Measurements from ENCODE around the gene ENAH.
"Not testable (repeated sequence)": the region's sequence is repeated elsewhere in the genome, so short reads cannot be mapped to it uniquely, and the experiment has no call there.

ENAH gene

DNA sequence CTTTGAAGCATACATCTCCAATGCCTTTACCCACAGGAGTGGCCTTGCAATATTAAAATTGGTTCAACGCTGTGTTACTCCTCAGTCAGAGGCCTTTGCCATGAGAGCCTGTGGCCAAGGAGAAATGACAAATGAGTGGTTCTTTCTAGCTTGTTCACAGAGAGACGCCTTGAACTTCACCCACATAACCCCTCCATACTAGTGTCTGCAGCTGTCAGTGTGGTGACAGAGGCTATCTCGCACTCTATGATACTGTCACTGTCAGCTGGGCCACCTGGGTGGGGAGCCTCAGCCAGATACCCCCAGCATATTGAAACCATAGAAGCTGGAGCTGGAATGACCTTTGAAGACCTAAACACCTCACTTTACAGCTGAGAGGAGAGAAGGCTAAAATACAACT lies 167.7 kb downstream of the ENAH start:
- DNase-seq, result no peak

DNA sequence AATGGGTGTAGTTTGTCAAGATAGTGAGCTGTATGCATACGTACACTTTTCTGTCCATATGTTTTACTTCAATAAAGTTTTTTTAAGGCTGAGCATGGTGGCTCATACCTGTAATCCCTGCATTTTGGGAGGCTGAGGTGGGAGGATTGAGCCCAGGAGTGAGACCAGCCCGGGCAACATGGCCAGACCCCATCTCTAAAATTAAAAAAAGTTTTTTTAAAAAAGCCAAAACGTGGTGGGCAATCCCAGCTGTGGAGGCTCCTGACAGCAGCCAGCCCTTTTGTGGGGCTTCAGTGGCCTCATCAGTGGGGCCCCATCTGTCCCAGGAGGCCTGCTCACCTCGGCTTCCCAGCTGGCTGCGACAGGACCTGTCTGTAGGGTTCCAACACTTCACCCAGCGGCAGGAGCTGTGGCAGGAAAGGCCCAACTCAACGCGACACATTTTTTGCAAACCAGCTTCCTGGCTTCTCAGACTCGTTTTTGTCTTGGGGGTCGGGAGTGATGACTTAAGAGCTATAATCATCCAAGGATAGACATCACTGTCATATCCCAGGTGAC lies 168.2 kb downstream of the ENAH start:
- no peak for DNase-seq

DNA sequence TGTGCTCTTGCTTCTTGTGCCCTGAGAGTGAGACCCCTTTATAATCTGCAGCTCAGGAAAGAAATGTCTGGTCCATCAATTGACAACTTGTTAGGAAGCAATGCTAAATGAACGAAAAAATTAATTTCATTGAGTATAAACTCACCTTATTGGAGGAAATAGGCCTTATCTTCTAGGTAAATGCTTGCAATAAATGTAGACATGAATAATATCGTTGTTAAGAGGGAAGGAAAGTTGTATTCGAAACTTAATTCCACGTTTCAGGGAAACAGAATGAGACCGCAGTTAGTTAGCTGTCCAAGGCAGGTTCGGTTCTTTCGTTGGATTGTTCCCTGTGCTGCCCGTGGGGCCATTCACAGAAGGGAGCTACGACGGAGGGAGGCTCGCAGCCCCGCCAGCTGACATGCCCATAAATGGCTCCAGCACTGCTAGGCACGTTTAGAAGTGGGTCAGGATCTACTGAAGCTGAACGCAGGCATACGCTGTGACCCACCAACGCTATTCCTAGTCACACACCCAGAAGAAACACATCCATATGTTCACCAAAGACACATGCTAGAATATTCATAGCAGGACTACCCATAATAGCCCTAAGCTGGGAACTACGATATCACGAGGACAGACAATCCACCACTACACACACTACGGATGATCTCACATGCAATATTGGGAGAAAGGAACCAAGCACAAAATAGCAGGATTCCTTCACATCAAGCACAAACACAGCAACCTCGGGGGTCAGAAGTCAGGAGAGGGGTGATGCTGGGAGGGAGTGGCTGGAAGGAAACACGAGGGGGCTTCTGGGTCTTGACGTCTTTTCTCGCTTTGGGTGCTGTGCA lies 168.9 kb downstream of the ENAH start:
- no peak for DNase-seq

DNA sequence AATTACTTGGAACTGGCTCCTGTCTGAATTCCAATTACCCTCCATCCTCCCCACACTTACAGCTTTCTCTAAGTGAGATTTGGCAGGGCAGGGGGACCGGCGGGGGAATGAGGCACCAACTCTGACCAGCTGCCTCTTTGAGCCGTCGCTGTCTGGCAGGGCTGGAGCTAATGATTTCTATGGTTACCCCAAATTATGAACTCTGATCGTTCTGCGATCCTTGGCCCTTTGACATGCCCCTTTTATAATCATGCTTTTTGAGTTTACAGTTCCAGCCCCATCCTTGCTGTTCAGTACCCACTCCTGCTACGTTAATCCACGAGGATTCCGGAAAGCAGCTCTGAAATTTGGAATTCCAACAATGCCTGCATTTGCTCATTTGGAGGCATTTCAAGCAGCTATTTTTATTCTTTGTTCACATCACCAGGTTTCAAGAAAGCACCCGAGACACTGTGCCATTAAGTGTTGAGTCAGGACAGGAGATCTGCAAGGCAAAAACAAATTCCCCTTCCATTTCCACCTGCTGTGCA lies 170.4 kb downstream of the ENAH start:
- DNase-seq, result no peak

DNA sequence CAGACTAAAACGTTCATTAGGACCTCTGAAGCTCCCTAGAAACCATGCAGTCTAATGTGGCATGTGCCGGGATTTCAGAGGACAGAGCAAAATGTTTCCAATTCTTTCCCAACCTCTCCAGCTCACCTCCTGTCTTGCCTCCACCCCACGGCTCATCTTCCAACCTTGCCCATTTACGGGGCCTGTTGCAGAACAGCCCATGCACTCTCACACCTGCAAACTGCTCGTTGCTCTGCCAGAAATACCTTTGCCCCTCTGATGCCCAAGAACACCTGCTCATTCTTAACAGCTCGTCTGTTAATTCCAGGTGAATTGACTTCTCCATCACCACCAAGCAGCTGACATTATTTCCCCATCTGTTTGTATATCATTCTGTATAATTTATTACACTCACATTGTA lies 171.2 kb downstream of the ENAH start:
- DNase-seq, result no peak

DNA sequence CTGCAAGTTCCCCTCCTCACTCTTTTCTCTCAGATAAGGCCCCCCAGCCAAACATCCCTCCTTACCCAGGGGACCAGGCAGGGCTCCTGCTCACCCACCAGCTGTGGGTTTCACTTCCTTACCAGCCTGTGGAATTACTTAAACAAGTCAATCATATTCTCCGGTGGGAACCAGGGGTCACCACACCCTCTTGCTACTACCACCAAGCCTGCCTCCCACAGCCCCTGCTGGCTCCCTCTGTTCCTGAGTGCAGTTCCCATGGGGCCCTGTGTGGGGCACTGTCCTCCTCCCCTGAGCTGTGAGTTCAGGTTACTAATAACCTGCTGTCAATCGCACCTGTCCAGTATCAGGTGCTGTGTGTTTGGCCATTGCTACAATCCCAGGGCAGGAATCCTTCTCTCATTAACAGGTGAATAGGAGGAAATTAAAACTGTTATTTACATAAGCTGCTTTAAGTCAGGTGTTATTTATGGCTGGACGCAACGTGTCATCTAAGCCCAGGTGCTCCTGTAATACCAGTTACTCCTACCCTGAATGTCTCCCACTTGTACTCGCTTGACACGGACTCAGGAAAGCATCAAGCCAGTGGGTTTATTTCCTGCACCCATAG lies 172.0 kb downstream of the ENAH start:
- no peak for DNase-seq

DNA sequence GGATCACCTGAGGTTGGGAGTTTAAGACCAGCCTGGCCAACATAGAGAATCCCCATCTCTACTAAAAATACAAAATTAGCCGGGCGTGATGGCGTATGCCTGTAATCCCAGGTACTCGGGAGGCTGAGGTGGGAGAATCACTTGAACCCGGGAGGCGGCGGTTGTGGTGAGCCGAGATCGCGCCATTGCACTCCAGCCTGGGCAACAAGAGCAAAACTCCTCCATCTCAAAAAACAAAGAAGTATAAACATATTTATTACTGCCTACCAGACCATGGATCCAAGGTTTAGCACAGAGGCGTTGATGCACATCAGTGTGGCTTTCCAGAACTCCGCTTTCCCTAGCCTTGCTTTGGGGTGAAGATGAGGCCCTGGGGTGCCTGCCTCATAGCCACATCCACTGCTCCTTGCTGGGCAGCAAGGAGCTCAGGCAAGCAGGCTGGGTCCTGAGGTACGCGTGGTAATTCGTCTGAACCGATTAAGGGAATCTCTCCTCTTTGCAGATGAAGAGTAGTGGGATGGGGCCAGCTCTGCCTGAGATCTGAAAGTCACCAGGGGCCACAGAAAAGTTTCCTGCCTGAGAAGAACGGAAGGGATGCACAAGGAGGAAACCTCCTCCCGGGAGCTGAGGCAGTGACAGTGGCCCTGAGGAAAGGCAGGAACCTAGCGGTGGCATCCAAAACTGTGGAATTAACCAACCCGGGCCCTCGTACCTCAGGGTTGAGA lies 172.8 kb downstream of the ENAH start:
- DNase-seq, result no peak

DNA sequence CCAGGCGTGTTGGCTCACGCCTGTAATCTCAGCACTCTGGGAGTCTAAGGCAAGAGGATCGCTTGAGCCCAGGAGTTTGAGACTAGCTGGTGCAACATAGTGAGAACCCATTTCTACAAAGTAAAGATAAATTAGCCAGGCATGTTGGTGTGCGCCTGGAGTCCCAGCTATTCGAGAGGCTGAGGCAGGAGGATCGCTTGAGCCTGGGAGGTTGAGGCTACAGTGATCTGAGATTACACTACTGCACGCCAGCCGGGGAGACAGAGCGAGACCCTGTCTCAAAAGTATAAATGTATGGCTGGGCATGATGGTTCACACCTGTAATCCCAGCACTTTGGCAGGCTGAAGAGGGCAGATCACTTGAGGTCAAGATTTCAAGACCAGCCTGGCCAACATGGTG lies 173.6 kb downstream of the ENAH start:
- DNase-seq, result no peak

DNA sequence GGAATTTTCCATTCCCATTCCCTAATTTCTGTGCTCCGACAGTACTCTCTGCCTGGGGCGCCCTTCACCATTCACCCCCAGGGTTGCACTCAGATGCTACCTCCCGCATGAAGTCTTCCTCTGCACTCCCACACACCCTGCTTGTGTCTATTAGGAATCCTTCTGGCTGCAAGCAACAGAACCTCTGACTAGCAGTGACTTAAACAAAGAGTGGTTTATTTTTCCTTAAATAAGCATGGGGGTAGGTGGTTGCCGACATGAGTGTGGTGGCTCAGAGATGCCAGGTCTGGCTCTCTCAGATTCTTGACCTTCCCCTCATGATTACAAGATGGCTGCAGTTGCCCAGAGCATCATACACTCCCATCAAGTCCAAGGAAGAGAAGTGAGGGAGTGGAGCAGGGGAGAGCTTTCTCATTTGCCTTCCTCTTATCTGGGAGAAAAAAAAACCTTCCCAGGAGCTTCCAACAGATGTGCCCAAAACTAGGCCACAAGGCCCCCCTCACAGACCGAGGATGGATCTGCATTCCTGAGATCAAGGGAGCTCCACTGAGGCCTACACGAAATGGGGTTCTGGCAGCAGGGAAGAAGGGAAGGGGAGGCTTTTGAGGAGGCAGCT lies 175.5 kb downstream of the ENAH start:
- no peak for DNase-seq

DNA sequence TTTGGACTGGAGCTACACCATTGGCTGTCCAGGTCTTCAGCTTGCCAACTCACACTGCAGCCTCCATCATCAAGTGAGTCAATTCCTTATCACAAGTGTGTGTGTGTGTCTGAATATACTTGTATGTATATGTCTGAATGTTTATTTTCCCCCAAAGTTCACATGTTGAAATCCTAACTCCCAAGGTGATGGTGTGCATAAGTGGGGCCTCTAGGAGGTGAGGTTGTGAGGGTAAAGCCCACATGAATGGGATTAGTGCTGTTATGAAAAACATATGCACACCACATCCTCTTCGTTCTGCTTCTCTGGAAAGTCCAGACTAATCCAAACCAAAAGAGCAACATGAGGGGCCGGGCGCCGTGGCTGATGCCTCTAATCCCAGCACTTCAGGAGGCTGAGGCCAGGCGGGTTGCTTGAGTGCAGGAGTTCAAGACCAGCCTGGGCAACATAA lies 176.4 kb downstream of the ENAH start:
- no peak for DNase-seq

DNA sequence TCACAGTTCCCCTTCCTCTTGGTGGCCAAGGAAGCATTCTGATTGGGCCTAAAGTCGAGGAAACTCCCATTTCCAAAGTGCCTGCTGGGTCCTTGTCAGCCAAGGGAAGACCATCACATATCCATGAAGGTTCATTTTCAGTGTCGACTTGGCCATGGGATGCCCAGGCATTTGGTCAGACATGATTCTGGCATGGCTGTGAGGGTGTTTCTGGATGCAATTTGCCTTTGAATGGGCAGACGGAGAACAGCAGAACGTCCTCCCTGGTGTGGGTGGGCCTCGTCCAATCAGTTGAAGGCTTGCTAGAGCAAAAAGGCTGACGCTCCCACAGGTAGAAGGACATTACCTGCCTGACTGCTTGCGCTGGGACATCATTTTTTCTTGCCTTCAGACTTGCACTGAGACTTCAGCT lies 176.8 kb downstream of the ENAH start:
- DNase-seq, result no peak

DNA sequence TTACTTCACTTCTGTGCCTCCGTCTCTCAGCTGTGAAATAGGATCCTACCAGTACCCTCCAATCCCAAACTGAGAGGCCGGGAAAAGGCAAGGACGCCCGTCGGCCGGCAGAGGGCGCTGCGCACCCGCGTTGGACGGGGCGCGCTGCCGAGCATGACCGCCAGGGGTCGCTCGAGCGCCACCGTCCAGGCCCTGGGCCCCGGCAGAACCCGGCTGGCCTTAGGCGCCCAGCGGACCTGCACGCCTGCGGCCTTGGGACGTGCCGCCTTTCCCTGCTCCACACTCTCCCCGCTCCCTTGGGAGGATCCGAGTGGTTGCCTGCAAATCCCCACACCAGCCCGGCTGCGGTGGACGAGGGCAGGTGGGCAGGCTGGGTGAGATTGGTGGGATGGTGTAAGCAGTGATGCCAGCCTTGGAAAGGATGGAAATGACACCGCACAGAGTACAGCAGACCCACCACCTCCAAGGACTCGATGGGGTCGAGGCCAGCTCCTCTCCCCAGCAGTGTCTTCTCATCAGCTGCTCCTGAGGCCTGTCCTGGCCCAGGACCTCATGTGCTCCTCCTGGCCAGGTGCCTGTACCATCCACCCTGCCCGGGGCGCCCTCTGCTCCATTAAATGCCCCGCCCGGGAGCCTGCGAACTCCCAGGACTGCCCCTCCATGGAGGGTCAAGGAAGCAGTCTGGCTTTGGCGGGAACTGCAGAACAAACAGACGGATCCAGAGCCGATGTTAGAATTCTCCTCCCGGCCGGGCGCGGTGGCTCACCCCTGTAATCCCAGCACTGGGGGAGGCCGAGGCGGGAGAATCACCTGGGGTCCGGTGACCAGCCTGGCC lies 177.7 kb downstream of the ENAH start:
- DNase-seq, result peak; percentile 50

DNA sequence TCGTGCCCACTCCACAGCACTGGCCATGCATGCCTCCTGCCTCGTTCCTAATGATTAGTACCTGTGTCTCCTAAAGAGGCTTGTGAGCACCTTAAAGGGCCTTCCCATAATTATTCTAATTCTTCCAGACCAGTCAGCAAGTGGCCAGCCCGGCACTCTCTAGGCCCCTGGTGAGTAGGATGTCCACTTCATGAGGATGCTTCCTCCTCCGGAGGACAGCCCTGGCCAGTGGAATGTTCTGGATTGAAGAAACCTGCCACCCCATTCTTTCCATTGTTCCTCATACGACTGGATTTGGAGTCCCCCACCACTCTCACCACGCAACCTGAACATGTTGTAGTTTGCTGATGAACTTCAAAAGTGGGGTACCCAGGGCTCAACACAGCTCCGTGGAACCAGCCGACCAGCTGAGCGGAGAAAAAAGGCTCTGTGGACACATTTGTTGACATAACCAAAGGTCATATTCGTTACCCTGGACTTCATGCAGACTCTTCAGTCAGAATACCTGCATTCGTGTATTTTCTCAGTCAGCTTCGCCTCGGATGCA lies 178.4 kb downstream of the ENAH start:
- DNase-seq, result no peak

DNA sequence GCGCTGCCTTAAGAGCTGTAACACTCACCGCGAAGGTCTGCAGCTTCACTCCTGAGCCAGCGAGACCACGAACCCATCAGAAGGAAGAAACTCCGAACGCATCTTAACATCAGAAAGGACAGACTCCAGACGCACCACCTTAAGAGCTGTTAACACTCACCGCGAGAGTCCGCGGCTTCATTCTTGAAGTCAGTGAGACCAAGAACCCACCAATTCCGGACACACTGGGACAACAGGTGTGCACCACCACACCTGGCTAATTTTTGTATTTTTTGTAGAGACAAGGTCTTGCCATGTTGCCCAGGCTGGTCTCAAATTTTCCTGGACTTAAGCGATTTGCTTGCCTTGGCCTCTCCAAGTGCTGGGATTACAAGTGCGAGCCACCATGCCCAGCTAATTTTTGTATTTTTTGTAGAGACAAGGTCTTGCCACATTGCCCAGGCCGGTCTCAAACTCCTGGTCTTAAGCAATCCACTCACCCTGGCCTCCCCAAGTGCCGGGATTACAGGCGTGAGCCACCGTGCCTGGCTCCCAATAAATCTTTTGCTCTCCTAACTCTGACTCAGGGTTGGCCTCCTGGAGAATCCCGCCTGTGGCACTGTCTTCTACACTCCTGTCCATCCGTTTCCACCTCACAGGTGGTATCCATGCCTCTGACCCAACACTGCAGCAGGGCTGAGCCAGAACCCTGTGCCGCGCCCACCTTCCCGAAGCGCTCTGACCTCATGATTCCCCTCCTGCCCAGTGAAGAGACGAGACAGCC lies 179.1 kb downstream of the ENAH start:
- not testable (repeated sequence) for DNase-seq

DNA sequence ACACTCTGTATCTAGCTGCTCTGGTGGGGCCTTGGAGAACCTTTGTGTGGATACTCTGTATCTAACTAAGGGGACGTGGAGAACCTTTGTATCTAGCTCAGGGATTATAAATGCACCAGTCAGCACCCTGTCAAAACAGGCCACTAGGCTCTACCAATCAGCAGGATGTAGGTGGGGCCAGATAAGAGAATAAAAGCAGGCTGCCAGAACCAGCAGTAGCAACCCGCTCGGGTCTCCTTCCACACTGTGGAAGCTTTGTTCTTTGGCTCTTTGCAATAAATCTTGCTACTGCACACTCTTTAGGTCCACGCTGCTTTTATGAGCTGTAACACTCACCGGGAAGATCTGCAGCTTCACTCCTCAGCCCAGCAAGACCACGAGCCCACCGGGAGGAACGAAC lies 179.7 kb downstream of the ENAH start:
- not testable (repeated sequence) for DNase-seq

DNA sequence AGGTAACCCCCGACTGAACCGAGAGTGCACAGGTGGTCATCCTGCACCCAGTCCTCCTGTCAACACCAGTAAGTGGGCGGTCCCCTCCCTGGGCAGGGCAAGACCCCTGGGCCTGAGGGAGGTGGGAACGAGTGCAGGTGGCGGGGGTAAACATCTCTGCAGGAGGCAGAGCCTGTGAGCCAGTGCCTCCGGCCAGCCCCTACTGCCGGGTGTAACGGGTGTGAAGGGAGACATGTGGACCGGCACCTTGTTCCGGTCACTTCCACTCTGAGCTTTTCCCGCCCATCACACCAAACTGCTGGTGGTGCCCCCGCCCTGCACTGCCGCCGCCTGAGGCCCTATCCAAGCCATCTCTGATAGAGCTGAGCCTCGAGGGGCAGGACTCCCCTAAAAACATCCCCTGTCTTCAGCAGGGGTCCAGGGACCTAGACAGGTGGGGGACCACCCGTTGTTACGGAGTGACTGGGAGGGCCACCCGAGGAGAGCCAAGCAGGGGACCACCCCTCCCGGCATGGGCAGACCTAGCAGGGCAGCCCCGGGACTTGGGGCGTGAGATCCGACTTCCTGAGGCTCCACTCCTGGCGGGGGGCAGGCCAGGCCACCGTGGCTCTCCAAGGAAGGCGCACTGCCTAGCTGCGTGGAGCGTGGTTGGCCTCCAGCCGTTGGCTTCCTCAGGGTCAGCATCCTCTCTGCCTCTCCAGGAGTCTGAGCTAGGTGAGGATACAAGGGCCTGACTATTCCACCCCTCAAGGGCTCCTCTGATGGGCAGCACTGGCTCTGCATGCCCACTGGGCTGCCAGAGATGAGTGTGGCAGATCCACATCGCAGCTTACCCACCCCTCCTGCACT lies 181.2 kb downstream of the ENAH start:
- DNase-seq, result no peak

DNA sequence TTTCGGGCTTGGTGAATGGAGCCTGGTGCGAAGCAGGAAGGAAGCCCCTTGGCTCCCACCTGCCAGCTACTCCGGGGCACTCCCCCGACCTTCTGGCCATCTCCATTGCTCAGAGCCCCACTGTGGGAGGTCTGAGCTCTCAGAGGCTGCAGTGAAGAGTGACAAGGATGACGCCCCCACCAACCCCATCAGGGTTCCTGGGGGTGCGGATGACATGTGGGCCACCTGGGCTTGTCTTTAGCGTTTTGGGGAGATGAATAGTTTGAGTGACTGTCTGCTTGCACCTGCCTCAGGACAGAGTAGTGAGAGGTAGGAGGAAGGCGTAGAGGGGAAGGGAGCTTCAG lies 181.8 kb downstream of the ENAH start:
- no peak for DNase-seq

DNA sequence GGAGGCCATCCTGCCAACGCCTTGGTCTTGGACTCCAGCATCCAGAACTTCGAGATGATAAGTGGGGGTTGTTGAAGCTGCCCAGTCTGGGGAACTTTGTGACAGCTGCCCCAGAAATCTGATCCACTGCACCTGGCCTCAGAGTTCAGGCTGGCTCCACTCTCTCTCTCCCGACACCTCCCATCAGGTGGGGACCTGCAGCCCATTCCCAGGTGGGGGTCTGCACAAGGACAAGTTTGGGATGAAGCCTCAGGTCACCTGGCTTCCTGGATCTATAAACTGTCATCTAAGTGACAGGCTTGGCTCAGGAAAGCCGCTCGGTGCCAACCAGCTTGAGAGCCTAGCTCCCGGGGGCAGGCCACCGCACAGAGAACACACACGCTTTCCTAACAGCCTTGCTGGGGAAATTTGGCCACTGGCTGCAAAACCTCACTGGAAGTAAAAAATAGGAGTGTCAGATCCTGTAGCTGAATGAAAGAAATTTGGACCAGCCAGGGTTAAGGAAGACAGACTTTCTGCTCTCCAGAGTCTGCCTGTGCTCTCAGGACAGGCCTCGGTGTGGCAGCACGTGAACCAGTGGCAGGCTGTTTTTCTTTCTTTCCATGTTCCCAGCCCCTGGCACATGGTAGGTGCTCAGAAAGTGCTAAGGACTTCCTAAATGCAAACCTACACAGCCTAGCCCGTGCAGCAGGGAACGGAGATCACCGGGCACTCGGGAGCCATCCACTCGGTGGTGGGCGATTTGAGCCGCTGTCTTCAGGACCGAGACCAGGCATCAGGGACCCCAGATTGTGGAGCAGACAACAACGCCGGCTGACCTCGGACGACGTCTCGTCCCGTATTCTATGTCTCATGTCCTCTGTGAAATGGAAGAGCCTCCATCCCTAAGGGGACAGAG lies 182.5 kb downstream of the ENAH start:
- no peak for DNase-seq

DNA sequence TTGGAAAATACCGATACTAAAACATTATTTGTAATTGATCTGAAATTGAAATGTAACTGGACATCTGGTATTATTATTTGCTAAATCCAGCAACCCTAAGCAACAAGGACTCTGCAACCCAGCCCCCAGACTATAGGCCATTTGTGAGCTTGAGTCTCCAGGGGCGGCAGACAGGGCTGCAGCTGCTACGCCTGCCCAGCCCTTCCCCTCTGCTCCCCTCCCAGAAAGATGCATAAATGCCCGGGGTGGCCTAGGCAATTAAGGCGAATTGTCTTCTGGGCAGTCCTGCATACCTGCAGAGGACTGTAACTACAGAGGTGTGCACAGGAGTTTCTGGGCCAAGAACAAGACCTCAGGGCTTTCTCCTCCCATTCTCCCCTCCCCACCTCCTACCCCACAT lies 183.9 kb downstream of the ENAH start:
- DNase-seq, result no peak

All from DMS 273 treated with DMSO at 0.1 percent for 48 hours (cell line).